Adrenal gland (tissue), 12 donors: ENCODE measurements around the gene AARS1. TPM values are rescaled to one million over a fixed set of nuclear protein-coding genes. Genes with fewer than 3 reads are reported as not detected.
"Not testable (repeated sequence)": the region's sequence is repeated elsewhere in the genome, so short reads cannot be mapped to it uniquely, and the experiment has no call there.

Experiments used
- DNase-seq, 7 donors: peaks; one replicate each; pipeline ENCODE4 v3.0.0-alpha.2; 2019 to 2020
- H3K27ac ChIP-seq, 5 donors: fragments of 200-600 bp; sonication (generic) in 4 of 5; 1 replicate in 3 of 5; 2 replicates in 2 of 5; pipeline versions ENCODE4 v1.5.1 to v1.8.0; 2016 to 2020; ENCODE audit warnings: mild to moderate bottlenecking in 1 of 5
- H3K27me3 ChIP-seq: fragments of 200-600 bp; 2 replicates; pipeline ENCODE4 v1.8.0; 2021
- H3K36me3 ChIP-seq, 2 donors: fragments of 200-600 bp; replicated peaks in 1 of 2; 1 replicate in 1 of 2; 2 replicates in 1 of 2; pipeline versions ENCODE4 v1.5.1 to v1.8.0; 2018 to 2022
- H3K4me1 ChIP-seq, 2 donors: fragments of 200-600 bp; replicated peaks in 1 of 2; 1 replicate in 1 of 2; 2 replicates in 1 of 2; pipeline versions ENCODE4 v1.5.1 to v1.8.0; 2018 to 2021
- H3K4me3 ChIP-seq, 4 donors: fragments of 200-600 bp; sonication (generic) in 3 of 4; one replicate each; pipeline ENCODE4 v1.5.1; 2016 to 2018
- H3K9me3 ChIP-seq, 3 donors: fragments of 200-600 bp; sonication (generic) in 1 of 3; replicated peaks in 1 of 3; 1 replicate in 2 of 3; 2 replicates in 1 of 3; pipeline versions ENCODE4 v1.5.1 to v1.8.0; 2016 to 2021
- WGBS, 4 donors: extraction: QIAGEN DNeasy Blood & Tissue Kit in 2 of 4; methylation state at CpG; one replicate each; pipeline versions ENCODE4 v1.1.5 to v1.1.7; 2013 to 2017; 5-methylcytosine and 5-hydroxymethylcytosine counted together
- intact Hi-C, 2 donors: fragments of 100-400 bp; cut with DNase I; formaldehyde crosslinking; loops; one replicate each; pipeline versions ENCODE4 v1.14.1 to v1.15.0; 2022 to 2023
- polyA plus RNA-seq, 3 donors: library from polyadenylated mRNA; stranded (reverse); fragments of 200-250 nt in 2 of 3; fragments of 350-450 nt in 1 of 3; fragmentation: Illumina TruSeq in 1 of 3; extraction: RNeasy Lipid Tissue Mini Kit (QIAGEN cat#74804) in 1 of 3; gene quantifications; one replicate each; pipeline ENCODE4 v1.2.3, GENCODE V29; 2013 to 2014
- small RNA-seq, 2 donors: library from RNA; depleted of rRNA; stranded (forward); fragments of <200 nt; gene quantifications; one replicate each; pipeline ENCODE3, GENCODE V24; 2016
- total RNA-seq, 9 donors: library from RNA; depleted of rRNA in 4 of 9; stranded (reverse); fragments of >200 nt in 4 of 9; fragments of 120-200 nt in 1 of 9; fragmentation: NEBNext Ultra II Directional in 1 of 9; extraction: Animal tissue kit (Norgen Biotek cat#: 25700) in 1 of 9; gene quantifications; one replicate each; pipeline versions ENCODE4 v1.1.0 to v1.2.4, GENCODE V29; 2013 to 2023
- donor health status: healthy with polysubstance abuse.
- donor health status: Bipolar disorder and iron deficiency.
- donor health status: DM: yes; HTN: yes; CAD: no.
- donor health status: DM: no; HTN: no; CAD: no.
- donor health status: DM: no; HTN: no; CAD: no.
- donor health status: DM: yes; HTN: yes; CAD: no.

Gene AARS1
- total and polyA plus RNA-seq, 12 donors: 31.2 to 120 (median 92.0) TPM

DNA sequence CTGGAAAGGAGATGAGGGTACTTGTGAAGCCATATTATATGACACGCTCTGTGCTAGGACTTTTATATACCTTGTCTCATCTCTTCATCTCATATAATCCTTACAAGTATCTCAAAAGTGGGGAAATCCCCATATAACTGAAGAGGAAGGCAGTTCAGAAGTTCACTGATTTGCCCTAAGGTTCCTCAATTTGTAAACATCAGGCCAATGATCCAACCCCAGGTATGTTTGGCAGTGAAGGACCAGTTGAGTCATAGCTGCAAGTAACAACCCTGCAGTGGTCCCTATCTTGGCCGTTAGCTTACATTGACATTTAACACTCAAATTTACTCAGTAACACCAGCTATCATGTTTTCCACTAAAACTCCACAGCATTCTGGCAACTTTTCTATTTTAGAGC lies 70.7 kb downstream of the AARS1 start:
- H3K9me3 ChIP-seq, H3K27me3 ChIP-seq, H3K27ac ChIP-seq, intact Hi-C loops, H3K36me3 ChIP-seq, H3K4me1 ChIP-seq, H3K4me3 ChIP-seq, DNase-seq: not testable (repeated sequence)
- WGBS, 4 donors: 84 to 100% (median 92%) methylated on average over 1 to 2 of the region's 2 CpGs

DNA sequence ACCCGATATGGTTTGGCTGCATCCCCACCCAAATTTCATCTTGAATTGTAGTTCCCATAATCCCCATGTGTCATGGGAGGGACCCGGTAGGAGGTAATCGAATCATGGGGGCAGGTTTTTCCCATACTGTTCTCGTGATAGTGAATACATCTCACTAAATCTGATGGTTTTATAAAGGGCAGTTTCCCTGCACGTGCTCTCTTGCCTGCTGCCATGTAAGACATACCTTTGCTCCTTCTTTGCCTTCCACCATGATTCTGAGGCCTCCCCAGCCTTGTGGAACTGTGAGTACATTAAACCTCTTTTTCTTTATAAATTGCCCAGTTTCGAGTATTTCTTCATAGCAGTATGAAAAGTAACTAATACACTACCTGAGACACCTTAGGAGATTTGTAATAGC lies 82.9 kb downstream of the AARS1 start:
- WGBS, 4 donors: 94 to 100% (median 96%) methylated on average over 3 to 6 of the region's 6 CpGs
- DNase-seq, H3K36me3 ChIP-seq, intact Hi-C loops, H3K4me3 ChIP-seq, H3K27me3 ChIP-seq, H3K9me3 ChIP-seq, H3K4me1 ChIP-seq, H3K27ac ChIP-seq: not testable (repeated sequence)

DNA sequence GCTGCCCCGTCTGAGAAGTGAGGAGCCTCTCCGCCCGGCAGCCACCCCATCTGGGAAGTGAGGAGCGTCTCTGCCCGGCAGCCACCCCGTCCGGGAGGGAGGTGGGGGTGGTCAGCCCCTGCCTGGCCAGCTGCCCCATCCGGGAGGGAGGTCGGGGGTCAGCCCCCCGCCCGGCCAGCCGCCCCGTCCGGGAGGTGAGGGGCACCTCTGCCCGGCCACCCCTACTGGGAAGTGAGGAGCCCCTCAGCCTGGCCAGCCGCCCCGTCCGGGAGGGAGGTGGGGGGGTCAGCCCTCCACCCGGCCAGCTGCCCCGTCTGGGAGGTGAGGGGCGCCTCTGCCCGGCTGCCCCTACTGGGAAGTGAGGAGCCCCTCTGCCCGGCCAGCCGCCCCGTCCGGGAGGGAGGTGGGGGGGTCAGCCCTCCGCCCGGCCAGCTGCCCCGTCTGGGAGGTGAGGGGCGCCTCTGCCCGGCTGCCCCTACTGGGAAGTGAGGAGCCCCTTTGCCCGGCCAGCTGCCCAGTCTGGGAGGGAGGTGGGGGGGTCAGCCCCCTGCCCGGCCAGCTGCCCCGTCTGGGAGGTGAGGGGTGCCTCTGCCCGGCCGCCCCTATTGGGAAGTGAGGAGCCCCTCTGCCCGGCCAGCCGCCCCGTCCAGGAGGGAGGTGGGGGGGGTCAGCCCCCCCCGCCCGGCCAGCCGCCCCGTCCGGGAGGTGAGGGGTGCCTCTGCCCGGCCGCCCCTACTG lies 84.5 kb downstream of the AARS1 start:
- H3K36me3 ChIP-seq, H3K4me1 ChIP-seq, H3K27ac ChIP-seq, DNase-seq, H3K27me3 ChIP-seq, intact Hi-C loops, H3K4me3 ChIP-seq, H3K9me3 ChIP-seq: not testable (repeated sequence)
- WGBS, 4 donors: 94 to 95% methylated on average over 11 to 44 of the region's 46 CpGs; no CpG with 5 or more reads in 2 of the 4 donors

DNA sequence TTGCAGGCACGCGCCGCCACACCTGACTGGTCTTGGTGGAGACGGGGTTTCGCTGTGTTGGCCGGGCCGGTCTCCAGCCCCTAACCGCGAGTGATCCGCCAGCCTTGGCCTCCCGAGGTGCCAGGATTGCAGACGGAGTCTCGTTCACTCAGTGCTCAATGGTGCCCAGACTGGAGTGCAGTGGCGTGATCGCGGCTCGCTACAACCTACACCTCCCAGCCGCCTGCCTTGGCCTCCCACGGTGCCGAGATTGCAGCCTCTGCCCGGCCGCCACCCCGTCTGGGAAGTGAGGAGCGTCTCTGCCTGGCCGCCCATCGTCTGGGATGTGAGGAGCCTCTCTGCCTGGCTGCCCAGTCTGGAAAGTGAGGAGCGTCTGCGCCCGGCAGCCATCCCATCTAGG lies 85.3 kb downstream of the AARS1 start:
- H3K4me1 ChIP-seq, intact Hi-C loops, H3K9me3 ChIP-seq, H3K27me3 ChIP-seq, H3K27ac ChIP-seq, DNase-seq, H3K36me3 ChIP-seq, H3K4me3 ChIP-seq: not testable (repeated sequence)
- 83 to 96% (median 94%) methylated on average over 1 to 16 of the region's 29 CpGs for WGBS, 4 donors

DNA sequence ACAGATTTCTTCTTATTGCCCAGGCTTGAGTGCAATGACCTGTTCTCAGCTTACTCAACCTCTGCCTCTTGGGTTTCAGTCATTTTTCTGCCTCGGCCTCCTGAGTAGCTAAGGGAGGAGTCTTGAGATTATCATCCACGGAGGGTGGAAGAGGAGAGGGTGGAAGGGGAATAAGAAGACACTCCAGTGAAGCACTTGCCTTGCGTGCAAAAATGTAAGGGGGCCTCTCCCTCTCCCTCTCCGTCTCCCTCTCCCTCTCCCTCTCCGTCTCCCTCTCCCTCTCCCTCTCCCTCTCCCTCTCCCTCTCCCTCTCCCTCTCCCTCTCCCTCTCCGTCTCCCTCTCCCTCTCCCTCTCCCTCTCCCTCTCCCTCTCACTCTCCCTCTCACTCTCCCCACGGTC lies 85.8 kb downstream of the AARS1 start:
- WGBS, 4 donors: 34 to 66% (median 53%) methylated on average over 4 to 5 of the region's 7 CpGs
- H3K4me3 ChIP-seq, intact Hi-C loops, H3K36me3 ChIP-seq, H3K27ac ChIP-seq, H3K9me3 ChIP-seq, H3K4me1 ChIP-seq, H3K27me3 ChIP-seq: not testable (repeated sequence)
- peak in 2 of 7 donors; percentile 30 to 35 for DNase-seq

Small RNAs within 50 kb of the gene (small RNA-seq; reads per million reads assigned to genes)
- 0 reads per million in 2 donors for gene AC009060.2
- gene RN7SL279P: 0 reads per million in 2 donors

Other genes starting within 250 kb of the AARS1 start
- 10 to 100 TPM; 14.6 to 58.7 (median 28.2) TPM for gene PDPR, start 175.2 kb downstream of the AARS1 start, total RNA-seq
- 10 to 100 TPM in 2 of 3 donors, 1 to 10 TPM in 1; 8.2 to 16.3 (median 13.4) TPM for gene PDPR, start 175.2 kb downstream of the AARS1 start, polyA plus RNA-seq
- gene CLEC18C, start 115.7 kb downstream of the AARS1 start, total RNA-seq: 1 to 10 TPM in 3 of 9 donors, under 1 TPM in 3, not detected in 3; 0.25 to 2.9 (median 1.1) TPM
- gene CLEC18C, start 115.7 kb downstream of the AARS1 start, polyA plus RNA-seq: 1 to 10 TPM in 1 of 3 donors, under 1 TPM in 2; 0.17 to 2.0 (median 0.26) TPM
- gene EXOSC6, start 37.6 kb downstream of the AARS1 start, total RNA-seq: 10 to 100 TPM; 17.3 to 49.6 (median 30.3) TPM
- 10 to 100 TPM; 12.0 to 17.5 (median 12.6) TPM for gene EXOSC6, start 37.6 kb downstream of the AARS1 start, polyA plus RNA-seq
- gene DDX19B, start 9.7 kb upstream of the AARS1 start, total RNA-seq: 10 to 100 TPM; 22.1 to 45.7 (median 32.2) TPM
- 10 to 100 TPM; 26.0 to 55.7 (median 35.9) TPM for gene DDX19B, start 9.7 kb upstream of the AARS1 start, polyA plus RNA-seq
- gene DDX19A, start 57.4 kb upstream of the AARS1 start, total RNA-seq: 10 to 100 TPM; 31.1 to 68.5 (median 43.4) TPM
- gene DDX19A, start 57.4 kb upstream of the AARS1 start, polyA plus RNA-seq: 10 to 100 TPM; 14.6 to 55.5 (median 14.9) TPM
- 10 to 100 TPM; 14.0 to 30.8 (median 27.4) TPM for gene ST3GAL2, start 149.6 kb upstream of the AARS1 start, total RNA-seq
- 10 to 100 TPM in 1 of 3 donors, 1 to 10 TPM in 2; 5.3 to 12.3 (median 8.0) TPM for gene ST3GAL2, start 149.6 kb upstream of the AARS1 start, polyA plus RNA-seq
- 10 to 100 TPM in 8 of 9 donors, 1 to 10 TPM in 1; 9.0 to 33.5 (median 22.2) TPM for gene FCSK, start 165.1 kb upstream of the AARS1 start, total RNA-seq
- 10 to 100 TPM in 2 of 3 donors, 1 to 10 TPM in 1; 5.2 to 34.8 (median 23.8) TPM for gene FCSK, start 165.1 kb upstream of the AARS1 start, polyA plus RNA-seq
- gene COG4, start 234.0 kb upstream of the AARS1 start, total RNA-seq: 100 to 1,000 TPM in 1 of 9 donors, 10 to 100 TPM in 8; 42.3 to 195 (median 69.0) TPM
- gene COG4, start 234.0 kb upstream of the AARS1 start, polyA plus RNA-seq: 100 to 1,000 TPM in 1 of 3 donors, 10 to 100 TPM in 2; 28.2 to 128 (median 86.2) TPM
- gene SF3B3, start 234.3 kb upstream of the AARS1 start, total RNA-seq: 100 to 1,000 TPM in 6 of 9 donors, 10 to 100 TPM in 3; 66.2 to 242 (median 172) TPM
- gene SF3B3, start 234.3 kb upstream of the AARS1 start, polyA plus RNA-seq: 100 to 1,000 TPM in 2 of 3 donors, 10 to 100 TPM in 1; 82.1 to 200 (median 101) TPM